ENCODE measurements around the gene EPHA4.

- TF ChIP-seq CTCF (IDR thresholded peaks at IDR 0.05), result no peak
- no peak for TF ChIP-seq POLR2A (IDR thresholded peaks at IDR 0.05)
Measured at GRCh38 chr2:221559991-221560390, 12.1 kb downstream of the EPHA4 start.

All from thyroid gland (tissue), 4 donors.